ENCODE results near the gene PTPRN2. TPM values are rescaled to one million over a fixed set of nuclear protein-coding genes. Genes with fewer than 3 reads are reported as not detected.

The PTPRN2 gene
- total and polyA plus RNA-seq, 4 donors = 18.1 to 69.9 (median 50.4) TPM

GRCh38 chr7:157795643-157796042, 792.0 kb downstream of the PTPRN2 start:
- no peak for DNase-seq (ENCODE audit: low read depth in 4 of 6, low spot score in 6 of 6)
- peaks cover 12% of the 10 kb centered on the region for H3K4me1 ChIP-seq (ENCODE audit: control insufficient read depth, insufficient read depth, low read length)
- 90% methylated on average over 11 of the region's 13 CpGs for WGBS (ENCODE audit: insufficient coverage)

DNA sequence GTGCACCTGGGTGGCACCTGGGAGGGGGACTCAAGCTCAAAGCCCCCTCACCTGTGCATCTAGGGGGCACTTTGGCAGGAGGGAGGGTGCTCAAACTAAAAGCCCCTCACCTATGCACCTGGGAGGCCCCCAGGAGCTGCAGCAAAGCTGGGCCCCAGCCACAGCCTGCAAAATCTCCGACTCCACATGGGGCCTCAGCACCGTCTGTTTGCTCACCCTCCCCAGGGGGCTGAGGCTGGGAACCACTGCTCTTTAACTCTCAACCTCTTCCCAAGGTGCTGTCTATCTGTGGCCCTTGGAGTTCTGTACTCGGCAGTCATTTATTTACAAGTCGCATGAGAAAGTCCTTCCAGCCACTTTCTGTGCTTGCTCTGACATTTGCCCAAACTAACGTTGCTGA, 792.4 kb downstream of the PTPRN2 start:
- 61% methylated on average over 5 of the region's 5 CpGs for WGBS (ENCODE audit: insufficient coverage)
- Histone ChIP-seq H3K9me3 (ENCODE audit: control insufficient read depth, insufficient read depth, low read length) (no peaks in the 10 kb centered on the region), H3K27me3 (ENCODE audit: control insufficient read depth, insufficient read depth, low read length) (no peaks in the 10 kb centered on the region), H3K4me1 (ENCODE audit: control insufficient read depth, insufficient read depth, low read length) (peaks cover 12% of the 10 kb centered on the region), H3K36me3 (ENCODE audit: control insufficient read depth, insufficient read depth, low read length) (no peaks in the 10 kb centered on the region), H3K27ac (ENCODE audit: low read depth, low read length) (no peak overlapping the region), H3K4me3 (ENCODE audit: low read depth, low read length) (no peak overlapping the region)
- DNase-seq (ENCODE audit: low read depth in 4 of 6, low spot score in 6 of 6) = no peak

More at GRCh38 chr7:157795643-157796042, 792.0 kb downstream of the PTPRN2 start:
- Histone ChIP-seq H3K27me3 (ENCODE audit: control insufficient read depth, insufficient read depth, low read length) (no peaks in the 10 kb centered on the region), H3K36me3 (ENCODE audit: control insufficient read depth, insufficient read depth, low read length) (no peaks in the 10 kb centered on the region), H3K27ac (ENCODE audit: low read depth, low read length) (no peak overlapping the region), H3K4me3 (ENCODE audit: low read depth, low read length) (no peak overlapping the region), H3K9me3 (ENCODE audit: control insufficient read depth, insufficient read depth, low read length) (no peaks in the 10 kb centered on the region)

GRCh38 chr7:157794746-157795065, 792.9 kb downstream of the PTPRN2 start:
- Histone ChIP-seq H3K27me3 (ENCODE audit: control insufficient read depth, insufficient read depth, low read length) (no peaks in the 10 kb centered on the region), H3K9me3 (ENCODE audit: control insufficient read depth, insufficient read depth, low read length) (no peaks in the 10 kb centered on the region), H3K4me1 (ENCODE audit: control insufficient read depth, insufficient read depth, low read length) (peaks cover 12% of the 10 kb centered on the region), H3K36me3 (ENCODE audit: control insufficient read depth, insufficient read depth, low read length) (no peaks in the 10 kb centered on the region), H3K4me3 (ENCODE audit: low read depth, low read length) (no peak overlapping the region), H3K27ac (ENCODE audit: low read depth, low read length) (no peak overlapping the region)
- 48% methylated on average over 3 of the region's 4 CpGs for WGBS (ENCODE audit: insufficient coverage)
- no peak for DNase-seq (ENCODE audit: low read depth in 4 of 6, low spot score in 6 of 6)

DNA sequence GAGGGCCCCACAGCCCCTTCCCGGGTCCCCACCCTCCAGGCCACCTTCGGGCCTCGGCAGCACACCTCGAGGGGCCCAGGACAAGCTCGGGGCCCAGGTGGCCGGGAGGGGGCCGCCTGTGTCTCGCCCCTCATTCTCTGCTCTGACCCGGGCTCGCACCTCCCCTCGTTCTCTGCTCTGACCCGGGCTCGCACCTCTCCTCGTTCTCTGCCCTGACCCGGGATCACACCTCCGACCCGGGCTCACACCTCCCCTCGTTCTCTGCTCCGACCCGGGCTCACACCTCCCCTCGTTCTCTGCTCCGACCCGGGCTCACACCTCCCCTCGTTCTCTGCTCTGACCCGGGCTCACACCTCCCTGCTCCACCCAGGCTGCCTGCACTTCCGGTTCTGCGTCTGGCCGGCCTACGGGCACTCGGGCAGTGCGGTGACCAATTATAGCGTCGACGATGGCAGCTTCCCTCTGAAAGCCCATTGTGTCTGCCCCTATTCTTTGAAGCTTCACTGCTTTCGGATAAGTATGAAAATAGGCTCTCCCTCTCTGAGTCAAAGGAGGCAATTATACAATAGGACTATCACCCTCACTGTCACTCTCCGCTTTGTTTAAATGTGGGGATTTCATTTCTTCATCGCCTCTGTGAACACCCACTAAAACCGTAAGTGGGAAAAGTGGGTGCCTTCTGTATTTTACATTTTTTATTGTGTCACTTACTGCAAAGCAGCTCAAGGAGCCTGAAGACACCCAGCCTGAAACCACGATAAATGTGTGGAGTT, 793.5 kb downstream of the PTPRN2 start:
- no peak for DNase-seq (ENCODE audit: low read depth in 4 of 6, low spot score in 6 of 6)
- Histone ChIP-seq H3K9me3 (ENCODE audit: control insufficient read depth, insufficient read depth, low read length) (no peaks in the 10 kb centered on the region), H3K36me3 (ENCODE audit: control insufficient read depth, insufficient read depth, low read length) (no peaks in the 10 kb centered on the region), H3K27me3 (ENCODE audit: control insufficient read depth, insufficient read depth, low read length) (no peaks in the 10 kb centered on the region), H3K27ac (ENCODE audit: low read depth, low read length) (no peak overlapping the region), H3K4me3 (ENCODE audit: low read depth, low read length) (no peak overlapping the region), H3K4me1 (ENCODE audit: control insufficient read depth, insufficient read depth, low read length) (peaks cover 12% of the 10 kb centered on the region)
- WGBS (ENCODE audit: insufficient coverage) = 57% methylated on average over 34 of the region's 39 CpGs

- no peaks in the 10 kb centered on the region for H3K27me3 ChIP-seq (ENCODE audit: control insufficient read depth, insufficient read depth, low read length)
- no peak overlapping the region for H3K27ac ChIP-seq (ENCODE audit: low read depth, low read length)
- H3K36me3 ChIP-seq (ENCODE audit: control insufficient read depth, insufficient read depth, low read length) = peaks cover 4% of the 10 kb centered on the region
- no peak overlapping the region for H3K4me3 ChIP-seq (ENCODE audit: low read depth, low read length)
- DNase-seq (ENCODE audit: low read depth in 4 of 6, low spot score in 6 of 6) = no peak
- H3K9me3 ChIP-seq (ENCODE audit: control insufficient read depth, insufficient read depth, low read length) = no peaks in the 10 kb centered on the region
- H3K4me1 ChIP-seq (ENCODE audit: control insufficient read depth, insufficient read depth, low read length) = peaks cover 12% of the 10 kb centered on the region
- WGBS (ENCODE audit: insufficient coverage) = 63% methylated on average over 10 of the region's 10 CpGs
Measured at GRCh38 chr7:157793087-157793353, 794.6 kb downstream of the PTPRN2 start.

- no peaks in the 10 kb centered on the region for H3K9me3 ChIP-seq (ENCODE audit: control insufficient read depth, insufficient read depth, low read length)
- no peak overlapping the region for H3K27ac ChIP-seq (ENCODE audit: low read depth, low read length)
- no peaks in the 10 kb centered on the region for H3K27me3 ChIP-seq (ENCODE audit: control insufficient read depth, insufficient read depth, low read length)
- H3K36me3 ChIP-seq (ENCODE audit: control insufficient read depth, insufficient read depth, low read length) = peaks cover 4% of the 10 kb centered on the region
- DNase-seq (ENCODE audit: low read depth in 4 of 6, low spot score in 6 of 6) = peak in 1 of 6 donors; percentile 64
- WGBS (ENCODE audit: insufficient coverage) = 80% methylated on average over 35 of the region's 35 CpGs
- peaks cover 12% of the 10 kb centered on the region for H3K4me1 ChIP-seq (ENCODE audit: control insufficient read depth, insufficient read depth, low read length)
- no peak overlapping the region for H3K4me3 ChIP-seq (ENCODE audit: low read depth, low read length)
Measured at GRCh38 chr7:157792241-157793086, 795.2 kb downstream of the PTPRN2 start.

- H3K27ac ChIP-seq (ENCODE audit: low read depth, low read length) = no peak overlapping the region
- H3K27me3 ChIP-seq (ENCODE audit: control insufficient read depth, insufficient read depth, low read length) = no peaks in the 10 kb centered on the region
- H3K4me3 ChIP-seq (ENCODE audit: low read depth, low read length) = no peak overlapping the region
- H3K9me3 ChIP-seq (ENCODE audit: control insufficient read depth, insufficient read depth, low read length) = no peaks in the 10 kb centered on the region
- WGBS (ENCODE audit: insufficient coverage) = 95% methylated on average over 16 of the region's 16 CpGs
- DNase-seq (ENCODE audit: low read depth in 4 of 6, low spot score in 6 of 6) = no peak
- peaks cover 12% of the 10 kb centered on the region for H3K4me1 ChIP-seq (ENCODE audit: control insufficient read depth, insufficient read depth, low read length)
- H3K36me3 ChIP-seq (ENCODE audit: control insufficient read depth, insufficient read depth, low read length) = peaks cover 6% of the 10 kb centered on the region
Measured at GRCh38 chr7:157791666-157792065, 796.0 kb downstream of the PTPRN2 start.

GRCh38 chr7:157791261-157791660, 796.4 kb downstream of the PTPRN2 start:
- Histone ChIP-seq H3K9me3 (ENCODE audit: control insufficient read depth, insufficient read depth, low read length) (no peaks in the 10 kb centered on the region), H3K27me3 (ENCODE audit: control insufficient read depth, insufficient read depth, low read length) (no peaks in the 10 kb centered on the region), H3K36me3 (ENCODE audit: control insufficient read depth, insufficient read depth, low read length) (peaks cover 6% of the 10 kb centered on the region), H3K4me1 (ENCODE audit: control insufficient read depth, insufficient read depth, low read length) (peaks cover 12% of the 10 kb centered on the region), H3K27ac (ENCODE audit: low read depth, low read length) (no peak overlapping the region), H3K4me3 (ENCODE audit: low read depth, low read length) (no peak overlapping the region)
- no peak for DNase-seq (ENCODE audit: low read depth in 4 of 6, low spot score in 6 of 6)
- whole genome bisulfite sequencing (ENCODE audit: insufficient coverage) = 91% methylated on average over 7 of the region's 23 CpGs

DNA sequence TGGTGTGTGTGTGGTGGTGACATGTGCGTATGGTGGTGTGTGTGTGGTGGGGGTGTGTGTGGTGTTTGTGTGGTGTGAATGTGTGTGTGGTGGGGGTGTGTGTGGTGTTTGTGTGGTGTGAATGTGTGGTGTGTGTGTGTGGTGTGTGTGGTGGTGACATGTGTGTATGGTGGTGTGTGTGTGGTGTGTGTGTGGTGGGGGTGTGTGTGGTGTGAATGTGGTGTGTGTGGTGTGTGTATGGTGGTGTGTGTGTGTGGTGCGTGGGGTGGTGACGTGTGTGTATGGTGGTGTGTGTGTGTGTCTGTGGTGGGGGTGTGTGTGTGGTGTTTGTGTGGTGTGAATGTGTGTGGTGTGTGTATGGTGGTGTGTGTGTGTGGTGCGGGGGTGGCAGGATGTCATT, 797.7 kb downstream of the PTPRN2 start:
- Histone ChIP-seq H3K4me3 (ENCODE audit: low read depth, low read length) (no peak overlapping the region), H3K9me3 (ENCODE audit: control insufficient read depth, insufficient read depth, low read length) (no peaks in the 10 kb centered on the region), H3K36me3 (ENCODE audit: control insufficient read depth, insufficient read depth, low read length) (peaks cover 13% of the 10 kb centered on the region), H3K27ac (ENCODE audit: low read depth, low read length) (no peak overlapping the region), H3K27me3 (ENCODE audit: control insufficient read depth, insufficient read depth, low read length) (no peaks in the 10 kb centered on the region), H3K4me1 (ENCODE audit: control insufficient read depth, insufficient read depth, low read length) (peaks cover 18% of the 10 kb centered on the region)
- no peak for DNase-seq (ENCODE audit: low read depth in 4 of 6, low spot score in 6 of 6)
- 100% methylated on average over 4 of the region's 4 CpGs for WGBS (ENCODE audit: insufficient coverage)

- Histone ChIP-seq H3K4me3 (ENCODE audit: low read depth, low read length) (no peak overlapping the region), H3K36me3 (ENCODE audit: control insufficient read depth, insufficient read depth, low read length) (peaks cover 13% of the 10 kb centered on the region), H3K4me1 (ENCODE audit: control insufficient read depth, insufficient read depth, low read length) (peaks cover 27% of the 10 kb centered on the region), H3K27me3 (ENCODE audit: control insufficient read depth, insufficient read depth, low read length) (peaks cover 2% of the 10 kb centered on the region), H3K9me3 (ENCODE audit: control insufficient read depth, insufficient read depth, low read length) (no peaks in the 10 kb centered on the region), H3K27ac (ENCODE audit: low read depth, low read length) (no peak overlapping the region)
- 88% methylated on average over 12 of the region's 12 CpGs for WGBS (ENCODE audit: insufficient coverage)
- DNase-seq (ENCODE audit: low read depth in 4 of 6, low spot score in 6 of 6) = no peak
Measured at GRCh38 chr7:157789094-157789493, 798.5 kb downstream of the PTPRN2 start.
